Progenitor cell of endocrine pancreas (in vitro differentiated cells): ENCODE data around the gene SLC25A38. TPM values are rescaled to one million over a fixed set of nuclear protein-coding genes. Genes with fewer than 3 reads are reported as not detected.
A peak's percentile ranks its signal among the peaks of the same experiment; 100 is the strongest.

Experiments
- DNase-seq: peaks from one replicate; pipeline ENCODE4 v3.0.0; 2021; ENCODE audit warnings: low spot score; ENCODE audit not compliant: unreplicated experiment
- H3K27ac Mint-ChIP-seq: 2 replicates; pipeline ENCODE4 v1.8.0; 2021; ENCODE audit warnings: mild to moderate bottlenecking, moderate library complexity, mixed read lengths
- H3K27me3 Mint-ChIP-seq: 2 replicates; pipeline ENCODE4 v1.8.0; 2021; ENCODE audit warnings: mixed read lengths
- H3K36me3 Mint-ChIP-seq: 2 replicates; pipeline ENCODE4 v1.8.0; 2022; ENCODE audit warnings: mixed read lengths; ENCODE audit not compliant: insufficient read depth
- H3K4me1 Mint-ChIP-seq: 2 replicates; pipeline ENCODE4 v1.8.0; 2021; ENCODE audit warnings: low read depth, mixed read lengths
- H3K4me3 Mint-ChIP-seq: 2 replicates; pipeline ENCODE4 v1.8.0; 2021; ENCODE audit warnings: low read depth, mild to moderate bottlenecking, moderate library complexity, mixed read lengths
- H3K9me3 Mint-ChIP-seq: 2 replicates; pipeline ENCODE4 v1.8.0; 2021; ENCODE audit warnings: low read depth, mixed read lengths
- CTCF ChIP-seq: fragments of 200-600 bp; sonication (generic); IDR thresholded peaks from one replicate; pipeline ENCODE4 v1.5.0; 2021; ENCODE audit warnings: antibody characterized with exemption, mild to moderate bottlenecking; ENCODE audit not compliant: unreplicated experiment
- total RNA-seq: library from RNA; stranded (reverse); gene quantifications from 2 replicates; pipeline ENCODE4 v1.2.1, GENCODE V29; 2021

SLC25A38 gene
- total RNA-seq, 1 donor from 2014 or later: 38.0 TPM

GRCh38 chr3:39376959-39377634 is 6.1 kb upstream of the SLC25A38 start:
- Mint-ChIP-seq H3K27me3 (peaks cover 3% of the 10 kb centered on the region), H3K4me1 (peaks cover 21% of the 10 kb centered on the region), H3K9me3 (peaks cover 3% of the 10 kb centered on the region), H3K36me3 (no peaks in the 10 kb centered on the region), H3K27ac (peak overlapping the region; percentile 43), H3K4me3 (no peak overlapping the region)
- no peak for TF ChIP-seq CTCF
- DNase-seq: no peak

- peak; percentile 74 for TF ChIP-seq CTCF
- H3K9me3 Mint-ChIP-seq: no peaks in the 10 kb centered on the region
- no peak overlapping the region for H3K4me3 Mint-ChIP-seq
- H3K27me3 Mint-ChIP-seq: peaks cover 3% of the 10 kb centered on the region
- no peaks in the 10 kb centered on the region for H3K36me3 Mint-ChIP-seq
- peak; percentile 34 for DNase-seq
- peaks cover 29% of the 10 kb centered on the region for H3K4me1 Mint-ChIP-seq
- H3K27ac Mint-ChIP-seq: no peak overlapping the region
Observed at GRCh38 chr3:39378088-39378487, 5.1 kb upstream of the SLC25A38 start.

GRCh38 chr3:39378957-39379777 is 4.0 kb upstream of the SLC25A38 start:
- no peak for TF ChIP-seq CTCF
- no peaks in the 10 kb centered on the region for H3K36me3 Mint-ChIP-seq
- no peak overlapping the region for H3K4me3 Mint-ChIP-seq
- no peaks in the 10 kb centered on the region for H3K9me3 Mint-ChIP-seq
- peaks cover 29% of the 10 kb centered on the region for H3K4me1 Mint-ChIP-seq
- peak overlapping the region; percentile 94 for H3K27ac Mint-ChIP-seq
- DNase-seq: no peak
- H3K27me3 Mint-ChIP-seq: peaks cover 3% of the 10 kb centered on the region

GRCh38 chr3:39379778-39380155 is 3.4 kb upstream of the SLC25A38 start:
- no peak for DNase-seq
- Mint-ChIP-seq H3K27ac (peak overlapping the region; percentile 94), H3K36me3 (no peaks in the 10 kb centered on the region), H3K9me3 (no peaks in the 10 kb centered on the region), H3K27me3 (peaks cover 3% of the 10 kb centered on the region), H3K4me3 (no peak overlapping the region), H3K4me1 (peaks cover 31% of the 10 kb centered on the region)
- no peak for TF ChIP-seq CTCF

GRCh38 chr3:39381432-39381831 is 1.7 kb upstream of the SLC25A38 start:
- peaks cover 38% of the 10 kb centered on the region for H3K4me1 Mint-ChIP-seq
- no peak overlapping the region for H3K27ac Mint-ChIP-seq
- no peaks in the 10 kb centered on the region for H3K9me3 Mint-ChIP-seq
- no peak for DNase-seq
- H3K36me3 Mint-ChIP-seq: no peaks in the 10 kb centered on the region
- peaks cover under 1% of the 10 kb centered on the region for H3K27me3 Mint-ChIP-seq
- no peak for TF ChIP-seq CTCF
- no peak overlapping the region for H3K4me3 Mint-ChIP-seq
